ENCODE results near the gene BHMT.

Gene BHMT

DNA sequence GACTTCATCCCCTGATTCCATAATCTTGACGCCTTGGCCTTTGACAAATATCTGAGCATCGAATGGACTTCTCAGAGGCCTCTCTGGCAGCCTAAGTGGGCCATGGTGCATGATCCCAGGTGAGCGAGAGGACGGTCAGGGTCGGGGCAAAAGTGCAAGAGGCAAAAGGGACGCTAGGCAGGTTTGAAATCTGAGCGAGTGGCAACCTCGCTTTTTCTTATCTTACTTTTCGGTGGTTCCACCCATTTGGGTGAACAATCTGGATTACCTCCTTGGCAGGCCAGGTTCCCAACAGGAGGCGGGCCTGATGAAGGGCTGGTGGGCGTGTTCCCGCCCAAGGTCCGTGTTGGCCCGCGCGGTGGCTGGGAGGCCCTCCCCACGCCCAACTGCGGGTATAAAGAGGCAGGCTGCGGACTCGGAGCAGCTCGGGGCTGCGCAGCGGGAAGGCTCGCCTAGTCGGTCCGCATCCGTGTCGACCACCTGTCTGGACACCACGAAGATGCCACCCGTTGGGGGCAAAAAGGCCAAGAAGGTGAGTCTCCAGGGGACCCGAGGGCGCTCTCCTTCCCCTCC is at the start of gene BHMT:
TSS of gene BHMT (plus strand) at position 423 of the 573 bp plus-strand sequence. CDS start at position 500, 77 bp downstream.
- no peak for DNase-seq

- DNase-seq, result peak; percentile 34
These were observed 49.2 kb upstream of the BHMT start for GRCh38 chr5:79062436-79062835.

GRCh38 chr5:79069488-79070349 is 41.9 kb upstream of the BHMT start, which contains the start of the genes BHMT2 and DMGDH:
TSS of gene BHMT2 (plus strand) at chr5:79069767. CDS start at chr5:79069783, 16 bp downstream.
TSS of gene DMGDH (minus strand) at chr5:79069674. CDS start at chr5:79069620, 54 bp downstream.
- no peak for DNase-seq

GRCh38 chr5:79070350-79070667 is 41.3 kb upstream of the BHMT start:
- no peak for DNase-seq

DNA sequence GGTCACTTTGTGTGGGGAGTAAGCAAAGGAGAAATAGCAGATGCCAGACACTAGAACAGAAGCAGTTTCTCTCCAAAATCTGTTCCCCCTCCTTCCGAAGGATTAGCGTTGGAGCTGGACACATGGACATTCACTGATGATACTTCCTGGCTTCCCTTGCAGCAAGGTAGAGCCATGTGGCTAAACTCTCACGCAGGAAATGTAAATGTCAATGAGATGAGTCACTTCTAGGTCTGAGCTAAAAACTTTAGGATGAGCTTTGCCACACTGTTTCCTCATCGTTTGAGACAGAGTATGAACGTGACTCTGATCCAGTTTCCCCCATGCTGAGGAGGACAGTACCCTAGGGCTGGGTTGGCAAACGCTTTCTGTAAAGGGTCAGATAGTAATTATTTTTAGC is 37.0 kb upstream of the BHMT start:
- no peak for DNase-seq

- no peak for DNase-seq
These were observed 35.8 kb upstream of the BHMT start for GRCh38 chr5:79075646-79076426.

DNA sequence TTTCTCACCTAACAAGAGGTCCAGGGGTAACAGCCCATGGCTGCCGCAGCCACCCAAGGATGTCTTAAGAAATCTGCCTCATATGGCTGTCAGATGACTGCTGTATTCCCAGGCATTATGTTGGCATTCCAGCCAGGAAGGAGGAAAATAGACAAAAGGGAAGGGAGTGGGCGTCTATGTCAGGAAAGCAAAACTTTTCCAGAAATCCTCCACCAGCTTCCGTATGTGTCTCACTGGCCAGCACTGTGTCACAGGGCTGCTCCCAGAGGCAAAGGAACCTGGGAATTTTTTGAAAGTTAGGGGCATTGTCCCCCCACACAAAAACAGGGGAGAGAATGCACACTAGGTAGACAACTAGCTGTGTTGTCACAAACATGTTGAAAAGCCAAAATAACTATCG is 34.8 kb upstream of the BHMT start:
- DNase-seq, result no peak

DNA sequence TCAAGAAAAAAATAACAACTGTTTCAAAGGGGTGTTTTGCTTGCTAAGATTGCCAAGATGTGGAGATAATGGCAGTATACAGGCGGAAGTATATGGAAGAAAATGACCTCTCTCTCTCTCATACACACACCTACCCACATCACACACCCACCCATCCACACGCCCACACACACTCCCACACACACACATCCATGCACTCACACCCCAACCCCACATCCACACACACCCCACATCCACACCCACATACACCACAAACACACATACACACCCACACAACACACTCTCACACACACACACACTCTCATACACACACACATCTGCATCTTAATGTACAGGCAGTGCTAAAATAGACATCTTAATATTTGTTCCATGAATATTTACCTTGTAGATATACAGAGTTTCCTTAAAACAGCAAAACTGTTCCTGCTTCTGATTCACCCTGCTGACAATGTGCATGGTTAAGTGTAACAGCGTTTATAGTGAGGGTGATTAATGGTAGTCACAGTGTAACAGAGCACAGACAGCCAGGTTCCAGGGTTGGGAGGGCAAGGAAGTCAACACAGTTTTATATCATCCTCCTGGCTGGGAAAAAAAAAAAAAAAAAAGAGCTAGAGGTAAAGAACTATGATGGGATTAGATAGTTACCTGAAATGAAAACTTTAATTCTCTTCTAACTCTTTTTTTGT is 33.8 kb upstream of the BHMT start:
- no peak for DNase-seq

- no peak for DNase-seq
These were observed 30.8 kb upstream of the BHMT start for GRCh38 chr5:79080804-79081203.

- DNase-seq, result no peak
These were observed 29.8 kb upstream of the BHMT start for GRCh38 chr5:79081779-79082178.

DNA sequence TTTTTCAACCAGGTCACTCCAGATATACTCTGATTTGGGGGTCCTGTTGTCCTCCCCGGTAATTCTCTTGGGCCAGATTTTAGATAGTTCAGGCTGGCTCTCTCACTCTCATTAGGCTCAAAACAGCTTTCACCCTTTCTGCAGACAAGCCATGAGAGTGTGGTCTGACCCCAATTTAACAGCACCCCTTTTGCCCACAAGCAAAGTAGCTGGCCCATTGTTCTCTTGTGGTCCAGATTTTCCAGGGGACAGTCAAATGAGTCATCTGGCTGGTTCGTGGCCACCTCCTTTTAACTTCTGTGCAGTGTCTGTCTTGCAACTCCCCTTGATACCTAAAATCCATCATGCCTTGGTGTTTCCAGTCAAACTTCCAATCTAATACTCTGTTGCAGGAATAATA is 25.5 kb upstream of the BHMT start:
- no peak for DNase-seq

GRCh38 chr5:79088507-79088906 is 23.1 kb upstream of the BHMT start:
- DNase-seq, result no peak

GRCh38 chr5:79091064-79091463 is 20.5 kb upstream of the BHMT start:
- DNase-seq, result no peak

- peak; percentile 54 for DNase-seq
These were observed 17.8 kb upstream of the BHMT start for GRCh38 chr5:79093762-79094161.

DNA sequence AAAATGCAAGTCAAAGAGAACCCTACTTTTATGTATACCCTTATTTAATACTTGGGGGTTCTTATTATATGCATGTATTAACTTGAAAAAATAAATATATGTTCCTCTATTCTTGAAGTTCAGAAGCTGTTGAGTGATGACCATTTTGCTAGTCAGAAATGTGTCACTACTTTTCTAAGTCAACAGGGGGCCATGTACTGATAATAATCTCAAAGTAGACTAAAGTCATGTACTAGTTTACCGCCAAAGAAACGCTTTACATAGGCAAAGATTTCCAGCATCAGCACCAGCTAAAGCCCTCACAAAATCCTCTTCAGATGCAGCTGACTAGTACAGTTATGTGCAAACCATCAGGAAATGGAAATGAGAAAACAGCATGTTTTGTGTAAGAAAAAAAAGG is 5.7 kb upstream of the BHMT start:
- no peak for DNase-seq

DNA sequence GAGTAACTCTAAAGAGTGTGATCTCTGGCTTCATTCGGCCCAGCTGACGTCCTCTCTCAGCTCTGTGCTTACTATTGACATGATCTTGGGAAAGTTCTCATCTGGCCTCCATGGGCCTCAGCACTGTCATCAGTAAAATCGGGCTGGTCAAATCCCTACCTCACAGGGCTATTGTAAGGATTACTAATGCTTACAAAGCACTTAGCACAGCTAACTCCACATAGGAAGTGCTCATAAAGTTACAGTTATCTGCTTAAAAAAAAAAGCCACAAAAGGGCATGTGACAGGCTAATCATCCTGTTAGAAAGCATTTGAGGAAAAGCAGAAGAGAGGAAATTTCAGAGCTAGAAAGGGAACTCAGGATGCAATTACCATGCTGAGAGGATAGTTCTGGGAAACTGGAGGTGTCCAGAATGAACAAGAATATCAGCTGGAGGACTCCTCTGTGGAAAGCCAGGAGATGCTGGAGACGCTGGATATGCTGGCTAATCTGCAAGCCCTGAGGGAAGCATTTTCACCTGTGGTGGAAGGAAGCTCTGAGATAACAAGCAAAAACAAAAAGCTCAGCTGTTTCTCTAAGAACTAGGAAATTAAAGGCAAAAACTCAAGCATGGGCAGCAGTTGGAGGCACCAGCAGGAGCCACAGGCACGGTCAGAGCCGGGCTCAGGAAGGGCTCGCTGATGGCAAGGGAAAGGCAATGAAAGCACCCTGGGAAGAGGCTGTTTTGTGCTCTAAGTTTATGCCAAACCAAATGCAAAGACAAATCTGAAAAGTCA is 4.4 kb upstream of the BHMT start:
- no peak for DNase-seq

DNA sequence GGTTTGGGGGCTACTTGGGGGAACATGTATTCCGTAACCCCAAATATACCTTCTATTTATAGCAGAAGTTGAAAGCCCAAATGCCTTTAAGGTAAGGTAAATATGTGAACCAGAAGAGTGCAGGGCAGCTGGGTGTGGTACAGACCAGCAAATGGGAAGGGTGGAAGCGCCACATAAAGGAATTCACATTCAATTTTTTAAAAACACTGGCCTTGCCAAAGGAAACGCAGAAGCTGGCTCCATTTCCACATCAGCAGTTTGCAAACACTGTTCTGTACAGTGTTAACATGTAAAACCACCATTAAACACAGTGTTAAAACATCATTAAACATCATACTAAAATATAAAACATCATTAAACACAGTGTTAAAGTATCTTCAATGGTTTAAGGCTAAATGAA is 3.5 kb upstream of the BHMT start:
- no peak for DNase-seq

DNA sequence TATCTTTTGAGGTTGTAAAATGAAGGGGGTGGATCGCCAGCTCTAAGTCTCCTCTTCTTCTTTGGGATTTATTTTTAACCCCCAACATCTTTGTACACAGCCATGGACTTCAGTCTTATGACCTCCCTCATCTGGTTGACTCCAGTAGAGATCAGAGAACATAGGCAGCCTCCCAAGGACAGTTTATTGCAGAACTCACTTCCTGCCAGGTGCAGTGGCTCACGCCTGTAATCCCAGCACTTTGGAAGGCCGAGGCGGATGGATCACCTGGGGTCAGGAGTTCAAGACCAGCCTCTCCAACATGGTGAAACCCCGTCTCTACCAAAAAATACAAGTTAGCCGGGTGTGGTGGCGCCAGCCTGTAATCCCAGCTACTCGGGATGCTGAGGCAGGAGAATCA is 2.8 kb upstream of the BHMT start:
- DNase-seq, result no peak

DNA sequence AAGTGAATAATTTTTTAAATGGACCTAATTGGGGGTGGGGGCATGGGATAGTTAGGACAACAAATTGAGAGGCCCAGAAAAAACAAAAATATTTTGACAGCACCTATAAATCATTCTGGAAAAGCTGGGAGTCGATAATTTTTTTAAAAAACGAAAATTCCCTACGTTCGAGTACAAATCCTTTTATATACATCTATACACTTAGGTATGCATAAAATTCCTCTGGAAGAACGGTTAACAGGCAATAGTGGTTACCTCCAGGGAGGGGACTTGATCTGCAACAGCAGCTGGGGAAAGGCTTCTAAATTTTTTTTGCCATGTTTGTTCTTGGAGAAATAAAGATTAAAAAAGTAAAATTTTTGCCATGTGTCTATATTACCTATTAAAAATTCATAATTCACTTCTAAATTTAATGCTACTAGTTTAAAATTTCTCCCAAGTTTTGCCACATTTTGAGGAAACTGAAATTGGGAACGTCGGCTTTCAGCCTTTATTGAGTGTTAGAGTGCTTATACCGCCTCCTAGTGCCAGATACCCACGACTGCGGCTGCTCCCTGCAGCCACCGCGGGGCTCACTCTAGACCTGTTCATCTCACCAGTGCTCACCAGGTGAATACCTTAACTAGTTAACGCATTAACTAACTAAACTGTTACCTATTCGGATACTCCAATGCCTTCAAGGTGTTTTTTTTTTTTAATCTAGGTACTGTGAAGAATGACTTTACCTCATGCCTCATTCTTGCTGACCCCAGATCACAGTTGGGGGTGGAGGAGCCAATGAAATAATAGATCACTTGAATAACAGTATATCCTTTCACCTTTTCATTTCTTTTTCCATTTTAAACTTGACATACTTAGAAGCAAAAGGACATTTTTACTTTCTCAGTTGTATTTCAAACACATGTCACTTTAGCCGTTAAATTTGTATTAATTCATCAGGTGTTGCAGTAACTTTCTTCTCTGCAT is 1.8 kb upstream of the BHMT start:
- no peak for DNase-seq

DNA sequence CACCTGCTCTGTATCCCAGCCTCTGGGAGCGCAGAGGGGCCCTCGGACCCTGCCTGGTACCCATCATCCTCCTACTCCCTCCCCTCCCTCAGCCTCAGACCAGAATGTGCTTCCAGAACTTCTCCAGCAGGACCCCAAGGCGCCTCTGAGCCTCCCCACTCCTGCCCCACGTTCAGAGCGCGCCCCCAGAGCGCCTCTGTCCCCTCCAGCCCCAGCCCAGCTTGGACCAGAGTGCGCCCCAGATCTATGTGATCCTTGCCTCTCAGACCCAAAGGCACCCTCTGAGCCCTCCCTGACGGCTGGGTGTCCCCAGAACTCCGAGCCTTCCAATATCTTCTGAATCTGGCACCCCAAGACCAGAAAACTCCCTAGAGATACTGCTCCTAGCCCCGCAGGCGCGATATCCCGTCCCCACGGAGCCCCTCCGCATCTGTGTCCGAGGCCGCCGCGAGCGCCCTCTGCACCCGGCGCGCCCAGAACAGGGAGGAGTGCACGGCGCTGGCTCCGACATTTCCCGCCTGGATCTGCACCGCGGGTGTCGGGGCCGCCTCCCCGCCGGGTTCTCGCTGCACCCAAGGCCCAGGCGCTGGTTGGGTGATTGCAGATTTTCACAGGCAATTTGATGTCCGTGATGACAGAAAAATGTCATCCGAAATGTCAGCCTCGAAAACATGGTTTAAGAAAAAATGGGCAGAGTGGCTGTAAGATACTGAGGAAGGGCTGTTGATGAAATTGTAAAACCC is 522 bp downstream of the BHMT start:
- DNase-seq, result no peak

- DNase-seq, result no peak
These were observed 1.1 kb downstream of the BHMT start for GRCh38 chr5:79112703-79113058.
